Measurements from ENCODE around the gene KIAA1217. TPM values are rescaled to one million over a fixed set of nuclear protein-coding genes. Genes with fewer than 3 reads are reported as not detected.

The KIAA1217 gene
- total RNA-seq, 4 donors from 2014 or later = 12.7 to 156 (median 34.8) TPM

DNA sequence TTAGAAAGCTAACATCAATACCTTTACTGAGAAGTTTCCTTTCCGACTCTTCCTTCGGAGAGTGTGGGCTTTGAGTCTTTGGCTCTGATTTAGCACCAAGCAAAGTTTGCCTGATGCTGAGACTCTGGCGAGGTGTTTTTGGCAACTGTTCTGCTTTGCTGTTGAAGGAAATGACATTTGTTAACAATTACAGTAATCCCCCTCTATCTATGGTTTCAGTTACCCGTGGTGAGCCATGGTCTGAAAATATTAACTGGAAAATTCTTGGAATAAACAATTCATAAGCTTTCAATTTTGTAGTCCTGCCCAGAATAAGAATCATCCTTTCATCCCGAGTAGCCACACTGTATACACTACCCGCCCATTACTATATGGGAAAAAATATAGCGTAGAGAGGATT lies 388.5 kb downstream of the KIAA1217 start:
- TF ChIP-seq, protein P1, sequence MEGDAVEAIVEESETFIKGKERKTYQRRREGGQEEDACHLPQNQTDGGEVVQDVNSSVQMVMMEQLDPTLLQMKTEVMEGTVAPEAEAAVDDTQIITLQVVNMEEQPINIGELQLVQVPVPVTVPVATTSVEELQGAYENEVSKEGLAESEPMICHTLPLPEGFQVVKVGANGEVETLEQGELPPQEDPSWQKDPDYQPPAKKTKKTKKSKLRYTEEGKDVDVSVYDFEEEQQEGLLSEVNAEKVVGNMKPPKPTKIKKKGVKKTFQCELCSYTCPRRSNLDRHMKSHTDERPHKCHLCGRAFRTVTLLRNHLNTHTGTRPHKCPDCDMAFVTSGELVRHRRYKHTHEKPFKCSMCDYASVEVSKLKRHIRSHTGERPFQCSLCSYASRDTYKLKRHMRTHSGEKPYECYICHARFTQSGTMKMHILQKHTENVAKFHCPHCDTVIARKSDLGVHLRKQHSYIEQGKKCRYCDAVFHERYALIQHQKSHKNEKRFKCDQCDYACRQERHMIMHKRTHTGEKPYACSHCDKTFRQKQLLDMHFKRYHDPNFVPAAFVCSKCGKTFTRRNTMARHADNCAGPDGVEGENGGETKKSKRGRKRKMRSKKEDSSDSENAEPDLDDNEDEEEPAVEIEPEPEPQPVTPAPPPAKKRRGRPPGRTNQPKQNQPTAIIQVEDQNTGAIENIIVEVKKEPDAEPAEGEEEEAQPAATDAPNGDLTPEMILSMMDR (IDR thresholded peaks at IDR 0.05) = no peak
- no peak for ATAC-seq (ENCODE audit: low FRiP score)
- DNase-seq (ENCODE audit: low spot score) = no peak

Small RNA genes lying within 50 kb of the gene (small RNA-seq; reads per million reads assigned to genes)
- gene AC063961.1 (not detected), gene MIR603 (not detected)
